HCT116 (cell line): ENCODE results near the gene DTYMK. TPM values are rescaled to one million over a fixed set of nuclear protein-coding genes. Genes with fewer than 3 reads are reported as not detected.
A peak's percentile ranks its signal among the peaks of the same experiment; 100 is the strongest.

Experiments used
- ATAC-seq: fragments of 200-7000 bp; cut with Tn5 transposase; 2 replicates; pipeline ENCODE4 v1.9.1; 2020; ENCODE audit warnings: mild to moderate bottlenecking, moderate library complexity
- BruUV-seq: library from RNA; stranded (reverse); fragments of 400-500 nt; replicated peaks from 2 replicates; lab custom pipeline; 2021; lab: Mats Ljungman, UMichigan
- CTCF ChIA-PET: fragments of 300-600 bp; sonication (Branson Sonifier 250); formaldehyde crosslinking; loops from one replicate; lab custom pipeline; 2021; ENCODE audit warnings: antibody characterized with exemption; lab: Charles Lee
- POLR2A ChIA-PET: fragments of 300-600, 350-600 bp; sonication (Branson Sonifier 250); formaldehyde crosslinking; loops from one replicate; lab custom pipeline; 2021; ENCODE audit warnings: antibody characterized with exemption; lab: Charles Lee
- RAD21 ChIA-PET, 2 experiments: fragments of 300-600 bp; sonication (Branson Sonifier 250); formaldehyde crosslinking; loops; one replicate each; lab custom pipeline; 2023; ENCODE audit warnings: low total read pairs in 2 of 2; ENCODE audit not compliant: uncharacterized antibody in 2 of 2, unreplicated experiment in 2 of 2, low non-redundant PET in 1 of 2; lab: Charles Lee
- DNase-seq: peaks from one replicate; pipeline ENCODE4 v3.0.0-alpha.2; 2010; ENCODE audit warnings: low read depth, low spot score
- H2AFZ ChIP-seq: fragments of 200-600 bp; shearing (Covaris generic), sonication (generic); 2 replicates; pipeline ENCODE4 v1.6.1; 2017; ENCODE audit warnings: low read depth, mixed run types, mixed read lengths, antibody characterized with exemption, low read length; ENCODE audit not compliant: poor library complexity, severe bottlenecking
- H3K27ac ChIP-seq: 2 replicates; pipeline ENCODE4 v1.5.1; 2012; ENCODE audit warnings: low read depth, low read length
- H3K27me3 ChIP-seq: fragments of 200-600 bp; sonication (generic); 2 replicates; pipeline ENCODE4 v1.6.1; 2016; ENCODE audit warnings: mixed run types, low read length, mixed read lengths; ENCODE audit not compliant: insufficient read depth
- H3K36me3 ChIP-seq, 2 experiments: fragments of 200-500 bp in 1 of 2; fragments of 200-600 bp in 1 of 2; sonication (Bioruptor generic) in 1 of 2; sonication (generic) in 1 of 2; 2 replicates each; pipeline versions ENCODE4 v1.5.1 to v1.6.1; 2014 to 2016; ENCODE audit warnings: low read length in 2 of 2, inconsistent platforms in 1 of 2, mixed read lengths in 1 of 2, mixed run types in 1 of 2; ENCODE audit not compliant: insufficient read depth in 2 of 2, control insufficient read depth in 1 of 2
- H3K4me1 ChIP-seq, 2 experiments: fragments of 200-600 bp in 1 of 2; sonication (generic) in 1 of 2; 2 replicates each; pipeline versions ENCODE4 v1.5.1 to v1.6.1; 2012 to 2017; ENCODE audit warnings: low read length in 2 of 2, inconsistent platforms in 1 of 2, mild to moderate bottlenecking in 1 of 2, mixed read lengths in 1 of 2, mixed run types in 1 of 2, moderate library complexity in 1 of 2; ENCODE audit not compliant: insufficient read depth in 2 of 2, control insufficient read depth in 1 of 2
- H3K4me2 ChIP-seq: fragments of 200-600 bp; sonication (generic); 2 replicates; pipeline ENCODE4 v1.6.1; 2017; ENCODE audit warnings: mixed run types, low read length, mixed read lengths
- H3K4me3 ChIP-seq, 2 experiments: fragments of 200-600 bp in 1 of 2; sonication (generic) in 1 of 2; replicated peaks in 1 of 2; 2 replicates each; pipeline ENCODE4 v1.5.1; 2011 to 2016; ENCODE audit warnings: low read length in 2 of 2, control low read depth in 1 of 2, low read depth in 1 of 2, mild to moderate bottlenecking in 1 of 2, mixed read lengths in 1 of 2, mixed run types in 1 of 2
- H3K79me2 ChIP-seq: fragments of 200-600 bp; sonication (generic); 2 replicates; pipeline ENCODE4 v1.6.1; 2017; ENCODE audit warnings: mild to moderate bottlenecking, mixed run types, low read length, moderate library complexity, mixed read lengths; ENCODE audit not compliant: insufficient read depth
- H3K9ac ChIP-seq: fragments of 200-600 bp; sonication (generic); 2 replicates; pipeline ENCODE4 v1.6.1; 2016; ENCODE audit warnings: low read length, mixed read lengths
- H3K9me2 ChIP-seq: fragments of 200-600 bp; sonication (generic), shearing (Covaris generic); 2 replicates; pipeline ENCODE4 v1.6.1; 2017; ENCODE audit warnings: mixed run types, mild to moderate bottlenecking, moderate library complexity; ENCODE audit not compliant: insufficient read depth
- H3K9me3 ChIP-seq, 2 experiments: fragments of 200-500 bp in 1 of 2; fragments of 200-600 bp in 1 of 2; sonication (Bioruptor generic) in 1 of 2; sonication (generic) in 1 of 2; 2 replicates each; pipeline ENCODE4 v1.6.1; 2014 to 2017; ENCODE audit warnings: low read length in 2 of 2, mixed read lengths in 2 of 2, inconsistent platforms in 1 of 2, low read depth in 1 of 2, mild to moderate bottlenecking in 1 of 2, mixed run types in 1 of 2, moderate library complexity in 1 of 2; ENCODE audit not compliant: control insufficient read depth in 1 of 2, insufficient read depth in 1 of 2
- H4K20me1 ChIP-seq: fragments of 200-600 bp; sonication (generic), shearing (Covaris generic); 2 replicates; pipeline ENCODE4 v1.6.1; 2017; ENCODE audit warnings: mixed run types, mild to moderate bottlenecking, moderate library complexity; ENCODE audit not compliant: insufficient read depth
- ELF1 ChIP-seq: IDR thresholded peaks from 2 replicates; pipeline ENCODE4 v1.6.1; 2012; ENCODE audit warnings: low read depth, borderline replicate concordance
- JUND ChIP-seq: IDR thresholded peaks from 2 replicates; pipeline ENCODE4 v1.6.1; 2012
- POLR2A ChIP-seq: IDR thresholded peaks from 2 replicates; pipeline ENCODE4 v1.7.0; 2011; ENCODE audit warnings: borderline replicate concordance; ENCODE audit not compliant: insufficient read depth, insufficient read length; ENCODE audit errors: extremely low read depth
- SIN3A ChIP-seq: IDR thresholded peaks from 2 replicates; pipeline ENCODE4 v1.6.1; 2012; ENCODE audit warnings: low read depth
- SP1 ChIP-seq: IDR thresholded peaks from 2 replicates; pipeline ENCODE4 v1.6.1; 2012; ENCODE audit warnings: low read depth
- TCF7L2 ChIP-seq: IDR thresholded peaks from 2 replicates; pipeline ENCODE4 v1.7.0; 2011; ENCODE audit warnings: borderline replicate concordance, inconsistent platforms; ENCODE audit not compliant: insufficient read depth, insufficient read length; ENCODE audit errors: extremely low read depth
- intact Hi-C: fragments of 100-400 bp; cut with micrococcal nuclease; formaldehyde crosslinking; loops from 2 replicates; pipeline ENCODE4 v1.10.0; 2022
- total RNA-seq: library from RNA; stranded (reverse); gene quantifications from one replicate; pipeline ENCODE4 v1.2.1, GENCODE V29; 2021; ENCODE audit not compliant: unreplicated experiment
- TF ChIP-seq, protein P1 (sequence below), 3 experiments: fragments of 200-600 bp in 1 of 3; sonication (generic) in 1 of 3; IDR thresholded peaks in 2 of 3; conservative IDR thresholded peaks in 1 of 3; 2 replicates each; pipeline ENCODE4 v1.5.1; 2012 to 2017; ENCODE audit warnings: low read depth in 2 of 3, low read length in 2 of 3, antibody characterized with exemption in 1 of 3, borderline replicate concordance in 1 of 3, control low read depth in 1 of 3, mild to moderate bottlenecking in 1 of 3, mixed read lengths in 1 of 3, mixed run types in 1 of 3, moderate library complexity in 1 of 3; ENCODE audit not compliant: insufficient read depth in 1 of 3

The DTYMK gene
- total RNA-seq, 1 experiment from 2014 or later: 83.3 TPM

DNA sequence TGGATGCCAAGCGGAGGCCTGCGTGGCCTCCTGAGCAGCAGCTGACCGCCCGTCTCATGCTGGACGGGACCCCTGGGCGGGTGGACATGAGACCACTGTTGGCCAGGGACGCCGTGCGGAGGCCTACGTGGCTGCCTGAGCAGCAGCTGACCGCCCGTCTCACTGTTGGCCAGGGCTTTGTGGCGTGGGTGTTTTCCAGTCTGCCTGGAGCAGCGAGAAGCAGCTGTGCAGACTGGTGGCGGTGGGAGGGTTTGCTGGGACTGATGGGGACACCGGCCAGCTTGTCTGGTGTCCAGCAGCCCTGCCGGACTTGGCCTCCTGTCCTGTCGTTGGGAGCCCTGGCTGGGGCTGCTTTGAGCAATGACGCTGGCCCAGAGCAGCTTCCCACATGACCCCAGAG lies 42.0 kb upstream of the DTYMK start:
- Histone ChIP-seq H3K4me2 (no peak overlapping the region), H3K36me3 (0 out of 4 replicates have a peak, but pooled peaks cover 0 to 3% of the 10 kb centered on the region in 2 experiments), H3K9me2 (no peaks in the 10 kb centered on the region), H4K20me1 (no peaks in the 10 kb centered on the region), H3K4me3 (no peak overlapping the region), H2AFZ (no peak overlapping the region)
- ATAC-seq (no peak), DNase-seq (no peak)
- ChIA-PET CTCF (no interaction called here), POLR2A (no interaction called here)
- intact Hi-C loops: no loop called here
- TF ChIP-seq SIN3A: no peak
- no peak for TF ChIP-seq TCF7L2
- no peak for TF ChIP-seq JUND
- TF ChIP-seq SP1: no peak
- TF ChIP-seq, all 23 proteins: peak for 0
- peaks cover 0 to 3% of the 10 kb centered on the region in 2 experiments; a peak in 1 of 4 replicates for H3K9me3 ChIP-seq
- H3K27me3 ChIP-seq: no peaks in the 10 kb centered on the region
- RAD21 ChIA-PET: no interaction called here
- no peaks in the 10 kb centered on the region for H3K79me2 ChIP-seq
- BruUV-seq: no TSS peak
- H3K4me1 ChIP-seq: peaks cover under 1 to 8% of the 10 kb centered on the region in 2 experiments; a peak in 2 of 4 replicates
- H3K27ac ChIP-seq: no peak overlapping the region
- H3K9ac ChIP-seq: no peak overlapping the region

GRCh38 chr2:241728000-241728399 lies 41.4 kb upstream of the DTYMK start:
- H3K4me2 ChIP-seq: no peak overlapping the region
- POLR2A ChIA-PET: no interaction called here
- no peaks in the 10 kb centered on the region; a peak in 1 of 4 replicates for H3K9me3 ChIP-seq
- no peaks in the 10 kb centered on the region for H3K79me2 ChIP-seq
- TF ChIP-seq ELF1 (no peak), JUND (no peak), POLR2A (no peak)
- TF ChIP-seq, protein P1, sequence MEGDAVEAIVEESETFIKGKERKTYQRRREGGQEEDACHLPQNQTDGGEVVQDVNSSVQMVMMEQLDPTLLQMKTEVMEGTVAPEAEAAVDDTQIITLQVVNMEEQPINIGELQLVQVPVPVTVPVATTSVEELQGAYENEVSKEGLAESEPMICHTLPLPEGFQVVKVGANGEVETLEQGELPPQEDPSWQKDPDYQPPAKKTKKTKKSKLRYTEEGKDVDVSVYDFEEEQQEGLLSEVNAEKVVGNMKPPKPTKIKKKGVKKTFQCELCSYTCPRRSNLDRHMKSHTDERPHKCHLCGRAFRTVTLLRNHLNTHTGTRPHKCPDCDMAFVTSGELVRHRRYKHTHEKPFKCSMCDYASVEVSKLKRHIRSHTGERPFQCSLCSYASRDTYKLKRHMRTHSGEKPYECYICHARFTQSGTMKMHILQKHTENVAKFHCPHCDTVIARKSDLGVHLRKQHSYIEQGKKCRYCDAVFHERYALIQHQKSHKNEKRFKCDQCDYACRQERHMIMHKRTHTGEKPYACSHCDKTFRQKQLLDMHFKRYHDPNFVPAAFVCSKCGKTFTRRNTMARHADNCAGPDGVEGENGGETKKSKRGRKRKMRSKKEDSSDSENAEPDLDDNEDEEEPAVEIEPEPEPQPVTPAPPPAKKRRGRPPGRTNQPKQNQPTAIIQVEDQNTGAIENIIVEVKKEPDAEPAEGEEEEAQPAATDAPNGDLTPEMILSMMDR (IDR thresholded peaks at IDR 0.05 in 2 of 3, conservative IDR thresholded peaks at IDR 0.05 in 1 of 3; ENCODE audit: borderline replicate concordance in 1 of 3, insufficient read depth in 1 of 3, low read depth in 2 of 3, low read length in 2 of 3): no peak
- DNase-seq (no peak), ATAC-seq (no peak)
- intact Hi-C loops: no loop called here
- RAD21 ChIA-PET: no interaction called here
- H3K4me3 ChIP-seq: no peak overlapping the region
- H2AFZ ChIP-seq: no peak overlapping the region
- BruUV-seq: TSS peak; percentile 33
- peaks cover 0 to 1% of the 10 kb centered on the region in 2 experiments; a peak in 1 of 4 replicates for H3K4me1 ChIP-seq
- CTCF ChIA-PET: no interaction called here
- no peaks in the 10 kb centered on the region for H3K27me3 ChIP-seq
- H4K20me1 ChIP-seq: no peaks in the 10 kb centered on the region
- 0 out of 4 replicates have a peak, but pooled peaks cover 0 to 3% of the 10 kb centered on the region in 2 experiments for H3K36me3 ChIP-seq
- H3K9me2 ChIP-seq: no peaks in the 10 kb centered on the region
- no peak overlapping the region for H3K27ac ChIP-seq
- no peak overlapping the region for H3K9ac ChIP-seq
